GM12878 (cell line): Measurements from ENCODE around the gene NLGN3.
"Not testable (repeated sequence)": the region's sequence is repeated elsewhere in the genome, so short reads cannot be mapped to it uniquely, and the experiment has no call there.

Experiments used
- ATF2 ChIP-seq: IDR thresholded peaks from 2 replicates; pipeline ENCODE4 v1.6.1; 2012; ENCODE audit warnings: low read length, inconsistent platforms
- CTCF ChIP-seq, 3 experiments: IDR thresholded peaks in 2 of 3; conservative IDR thresholded peaks in 1 of 3; 2 replicates each; pipeline ENCODE4 v1.5.1; 2011; ENCODE audit warnings: low read depth in 3 of 3, low read length in 3 of 3, mild to moderate bottlenecking in 3 of 3, control low read depth in 2 of 3, moderate library complexity in 2 of 3, inconsistent platforms in 1 of 3, mixed read lengths in 1 of 3; ENCODE audit not compliant: control insufficient read depth in 2 of 3, insufficient read depth in 1 of 3; ENCODE audit errors: extremely low read depth in 1 of 3
- E2F4 ChIP-seq: IDR thresholded peaks from 2 replicates; pipeline ENCODE4 v1.6.1; 2012; ENCODE audit warnings: low read depth, low read length, improper control_type of control experiment
- ESRRA ChIP-seq: IDR thresholded peaks from 2 replicates; pipeline ENCODE4 v1.6.1; 2012; ENCODE audit warnings: mild to moderate bottlenecking, low read length, improper control_type of control experiment
- EZH2 ChIP-seq: IDR thresholded peaks from 2 replicates; pipeline ENCODE4 v1.6.1; 2012; ENCODE audit warnings: low read depth, mild to moderate bottlenecking, control low read depth, inconsistent platforms, low read length, borderline replicate concordance; ENCODE audit not compliant: control insufficient read depth
- HDAC2 ChIP-seq: fragments of 200-600 bp; sonication (generic); IDR thresholded peaks from 2 replicates; pipeline ENCODE4 v1.6.1; 2017
- IKZF1 ChIP-seq: fragments of 450-650 bp; conservative IDR thresholded peaks from 2 replicates; pipeline ENCODE4 v1.6.1; 2017; ENCODE audit warnings: antibody characterized with exemption, mild to moderate bottlenecking
- POLR2A ChIP-seq: IDR thresholded peaks from 2 replicates; pipeline ENCODE4 v1.6.1; 2011; ENCODE audit warnings: low read depth, mild to moderate bottlenecking, low read length
- POLR2AphosphoS5 ChIP-seq: IDR thresholded peaks from 2 replicates; pipeline ENCODE4 v1.6.1; 2011; ENCODE audit warnings: mild to moderate bottlenecking, low read length, inconsistent platforms
- RAD21 ChIP-seq: IDR thresholded peaks from 2 replicates; pipeline ENCODE4 v1.6.1; 2011; ENCODE audit warnings: mild to moderate bottlenecking, low read depth, low read length, moderate library complexity; ENCODE audit not compliant: insufficient read depth
- RAD51 ChIP-seq: fragments of 450-650 bp; IDR thresholded peaks from 2 replicates; pipeline ENCODE4 v1.6.1; 2016; ENCODE audit warnings: moderate library complexity, mild to moderate bottlenecking, inconsistent platforms
- STAT3 ChIP-seq: IDR thresholded peaks from 2 replicates; pipeline ENCODE4 v1.6.1; 2011; ENCODE audit warnings: low read depth, low read length, improper control_type of control experiment

GRCh38 chrX:71180579-71181265 lies 36.1 kb downstream of the NLGN3 start:
- not testable (repeated sequence) for TF ChIP-seq STAT3; EZH2; POLR2A; CTCF (IDR thresholded peaks at IDR 0.05 in 2 of 3, conservative IDR thresholded peaks at IDR 0.05 in 1 of 3; ENCODE audit: control insufficient read depth in 2 of 3, extremely low read depth in 1 of 3, insufficient read depth in 1 of 3, low read depth in 3 of 3, low read length in 3 of 3); POLR2AphosphoS5; HDAC2; ESRRA; ATF2; RAD21; IKZF1; RAD51; E2F4
